ENCODE measurements around the gene AUH.
A peak's percentile ranks its signal among the peaks of the same experiment; 100 is the strongest.
"Not testable (repeated sequence)": the region's sequence is repeated elsewhere in the genome, so short reads cannot be mapped to it uniquely, and the experiment has no call there.

The AUH gene

GRCh38 chr9:91378054-91378453 lies 16.3 kb upstream of the AUH start:
- not testable (repeated sequence) for H3K4me3 ChIP-seq (ENCODE audit: low read length); H3K27ac ChIP-seq (ENCODE audit: low read depth, low read length); H3K36me3 ChIP-seq (ENCODE audit: insufficient read depth, low read length); H3K27me3 ChIP-seq (ENCODE audit: insufficient read depth, low read length); H3K9ac ChIP-seq (ENCODE audit: low read depth, low read length); H3K4me1 ChIP-seq (ENCODE audit: insufficient read depth, low read length); H3K9me3 ChIP-seq (ENCODE audit: insufficient read depth, low read depth, low read length)
- 83% methylated on average over 1 of the region's 3 CpGs for WGBS

GRCh38 chr9:91376239-91376638 lies 14.5 kb upstream of the AUH start:
- Histone ChIP-seq H3K4me3 (ENCODE audit: low read length) (no peak overlapping the region), H3K27ac (ENCODE audit: low read depth, low read length) (no peak overlapping the region), H3K9me3 (ENCODE audit: insufficient read depth, low read depth, low read length) (no peaks in the 10 kb centered on the region), H3K9ac (ENCODE audit: low read depth, low read length) (no peak overlapping the region), H3K4me1 (ENCODE audit: insufficient read depth, low read length) (no peaks in the 10 kb centered on the region), H3K36me3 (ENCODE audit: insufficient read depth, low read length) (no peaks in the 10 kb centered on the region), H3K27me3 (ENCODE audit: insufficient read depth, low read length) (no peaks in the 10 kb centered on the region)
- 94% methylated on average over 4 of the region's 4 CpGs for WGBS

GRCh38 chr9:91374939-91375338 lies 13.2 kb upstream of the AUH start:
- H3K4me3 ChIP-seq (ENCODE audit: low read length): no peak overlapping the region
- WGBS: 96% methylated on average over 2 of the region's 3 CpGs
- no peaks in the 10 kb centered on the region for H3K9me3 ChIP-seq (ENCODE audit: insufficient read depth, low read depth, low read length)
- H3K9ac ChIP-seq (ENCODE audit: low read depth, low read length): no peak overlapping the region
- H3K27me3 ChIP-seq (ENCODE audit: insufficient read depth, low read length): no peaks in the 10 kb centered on the region
- H3K27ac ChIP-seq (ENCODE audit: low read depth, low read length): no peak overlapping the region
- no peaks in the 10 kb centered on the region for H3K36me3 ChIP-seq (ENCODE audit: insufficient read depth, low read length)
- no peaks in the 10 kb centered on the region for H3K4me1 ChIP-seq (ENCODE audit: insufficient read depth, low read length)

GRCh38 chr9:91371894-91372293 lies 10.2 kb upstream of the AUH start:
- Histone ChIP-seq H3K36me3 (ENCODE audit: insufficient read depth, low read length) (no peaks in the 10 kb centered on the region), H3K4me1 (ENCODE audit: insufficient read depth, low read length) (no peaks in the 10 kb centered on the region), H3K27ac (ENCODE audit: low read depth, low read length) (no peak overlapping the region), H3K9me3 (ENCODE audit: insufficient read depth, low read depth, low read length) (no peaks in the 10 kb centered on the region), H3K27me3 (ENCODE audit: insufficient read depth, low read length) (no peaks in the 10 kb centered on the region), H3K4me3 (ENCODE audit: low read length) (no peak overlapping the region), H3K9ac (ENCODE audit: low read depth, low read length) (no peak overlapping the region)
- 90% methylated on average over 1 of the region's 1 CpG for WGBS

GRCh38 chr9:91370006-91370405 lies 8.3 kb upstream of the AUH start:
- 92% methylated on average over 2 of the region's 3 CpGs for WGBS
- not testable (repeated sequence) for H3K36me3 ChIP-seq (ENCODE audit: insufficient read depth, low read length); H3K9me3 ChIP-seq (ENCODE audit: insufficient read depth, low read depth, low read length); H3K27ac ChIP-seq (ENCODE audit: low read depth, low read length); H3K9ac ChIP-seq (ENCODE audit: low read depth, low read length); H3K4me3 ChIP-seq (ENCODE audit: low read length); H3K27me3 ChIP-seq (ENCODE audit: insufficient read depth, low read length); H3K4me1 ChIP-seq (ENCODE audit: insufficient read depth, low read length)

- Histone ChIP-seq H3K9me3 (ENCODE audit: insufficient read depth, low read depth, low read length) (peaks cover 10% of the 10 kb centered on the region; the same call in 1 of the 2 replicates), H3K36me3 (ENCODE audit: insufficient read depth, low read length) (peaks cover 1% of the 10 kb centered on the region; the same call in 1 of the 2 replicates), H3K9ac (ENCODE audit: low read depth, low read length) (no peak overlapping the region), H3K27me3 (ENCODE audit: insufficient read depth, low read length) (no peaks in the 10 kb centered on the region), H3K4me1 (ENCODE audit: insufficient read depth, low read length) (peaks cover 14% of the 10 kb centered on the region), H3K27ac (ENCODE audit: low read depth, low read length) (no peak overlapping the region), H3K4me3 (ENCODE audit: low read length) (no peak overlapping the region)
- WGBS: 93% methylated on average over 3 of the region's 3 CpGs
These were observed 3.0 kb upstream of the AUH start for GRCh38 chr9:91364702-91365101.

GRCh38 chr9:91364005-91364404 lies 2.3 kb upstream of the AUH start:
- no peak overlapping the region for H3K27ac ChIP-seq (ENCODE audit: low read depth, low read length)
- H3K4me1 ChIP-seq (ENCODE audit: insufficient read depth, low read length): peaks cover 21% of the 10 kb centered on the region
- 92% methylated on average over 7 of the region's 7 CpGs for WGBS
- no peaks in the 10 kb centered on the region for H3K27me3 ChIP-seq (ENCODE audit: insufficient read depth, low read length)
- H3K36me3 ChIP-seq (ENCODE audit: insufficient read depth, low read length): peaks cover 8% of the 10 kb centered on the region
- H3K9ac ChIP-seq (ENCODE audit: low read depth, low read length): no peak overlapping the region
- H3K9me3 ChIP-seq (ENCODE audit: insufficient read depth, low read depth, low read length): peaks cover 10% of the 10 kb centered on the region; the same call in 1 of the 2 replicates
- H3K4me3 ChIP-seq (ENCODE audit: low read length): no peak overlapping the region

GRCh38 chr9:91362051-91362611 lies 413 bp upstream of the AUH start:
- H3K27me3 ChIP-seq (ENCODE audit: insufficient read depth, low read length): no peaks in the 10 kb centered on the region
- no peak overlapping the region; the same call in 1 of the 2 replicates for H3K9ac ChIP-seq (ENCODE audit: low read depth, low read length)
- H3K36me3 ChIP-seq (ENCODE audit: insufficient read depth, low read length): peaks cover 22% of the 10 kb centered on the region
- WGBS: 66% methylated on average over 15 of the region's 15 CpGs
- H3K4me3 ChIP-seq (ENCODE audit: low read length): peak overlapping the region; percentile 87
- peaks cover 10% of the 10 kb centered on the region; the same call in 1 of the 2 replicates for H3K9me3 ChIP-seq (ENCODE audit: insufficient read depth, low read depth, low read length)
- H3K27ac ChIP-seq (ENCODE audit: low read depth, low read length): no peak overlapping the region
- H3K4me1 ChIP-seq (ENCODE audit: insufficient read depth, low read length): peaks cover 23% of the 10 kb centered on the region

- Histone ChIP-seq H3K36me3 (ENCODE audit: insufficient read depth, low read length) (peaks cover 36% of the 10 kb centered on the region), H3K27ac (ENCODE audit: low read depth, low read length) (peak overlapping the region; percentile 90), H3K9me3 (ENCODE audit: insufficient read depth, low read depth, low read length) (peaks cover 10% of the 10 kb centered on the region; the same call in 1 of the 2 replicates), H3K9ac (ENCODE audit: low read depth, low read length) (peak overlapping the region; percentile 89), H3K4me3 (ENCODE audit: low read length) (peak overlapping the region; percentile 87), H3K4me1 (ENCODE audit: insufficient read depth, low read length) (peaks cover 23% of the 10 kb centered on the region), H3K27me3 (ENCODE audit: insufficient read depth, low read length) (no peaks in the 10 kb centered on the region)
- WGBS: 5% methylated on average over 8 of the region's 10 CpGs
These were observed 997 bp downstream of the AUH start for GRCh38 chr9:91360551-91361290.

- Histone ChIP-seq H3K36me3 (ENCODE audit: insufficient read depth, low read length) (peaks cover 44% of the 10 kb centered on the region), H3K9me3 (ENCODE audit: insufficient read depth, low read depth, low read length) (0 out of 2 replicates have a peak, but pooled peaks cover 3% of the 10 kb centered on the region), H3K9ac (ENCODE audit: low read depth, low read length) (no peak overlapping the region), H3K27ac (ENCODE audit: low read depth, low read length) (no peak overlapping the region), H3K27me3 (ENCODE audit: insufficient read depth, low read length) (no peaks in the 10 kb centered on the region), H3K4me1 (ENCODE audit: insufficient read depth, low read length) (peaks cover 23% of the 10 kb centered on the region), H3K4me3 (ENCODE audit: low read length) (peak overlapping the region; percentile 87)
- 59% methylated on average over 6 of the region's 7 CpGs for WGBS
These were observed 1.8 kb downstream of the AUH start for GRCh38 chr9:91359734-91360470.

- Histone ChIP-seq H3K9ac (ENCODE audit: low read depth, low read length) (no peak overlapping the region), H3K4me1 (ENCODE audit: insufficient read depth, low read length) (peaks cover 23% of the 10 kb centered on the region), H3K9me3 (ENCODE audit: insufficient read depth, low read depth, low read length) (no peaks in the 10 kb centered on the region), H3K27me3 (ENCODE audit: insufficient read depth, low read length) (no peaks in the 10 kb centered on the region), H3K36me3 (ENCODE audit: insufficient read depth, low read length) (peaks cover 52% of the 10 kb centered on the region), H3K4me3 (ENCODE audit: low read length) (no peak overlapping the region), H3K27ac (ENCODE audit: low read depth, low read length) (no peak overlapping the region)
- WGBS: 90% methylated on average over 1 of the region's 2 CpGs
These were observed 2.6 kb downstream of the AUH start for GRCh38 chr9:91359083-91359482.

All from HUES64 (cell line).